ENCODE results near the gene KHDRBS2. TPM values are rescaled to one million over a fixed set of nuclear protein-coding genes. Genes with fewer than 3 reads are reported as not detected.
A peak's percentile ranks its signal among the peaks of the same experiment; 100 is the strongest.

The KHDRBS2 gene
- total RNA-seq, 1 experiment from 2014 or later, result 2.7 TPM

- H2BK120ac ChIP-seq (ENCODE audit: low read depth, low read length, poor library complexity, severe bottlenecking), result no peak overlapping the region
- no peak overlapping the region for H2BK20ac ChIP-seq (ENCODE audit: low read depth, low read length, poor library complexity, severe bottlenecking)
- TF ChIP-seq CTCF (conservative IDR thresholded peaks at IDR 0.05), result no peak
- H2BK5ac ChIP-seq (ENCODE audit: insufficient read length, low read length), result no peak overlapping the region
- no peak overlapping the region for H3K18ac ChIP-seq (ENCODE audit: insufficient read length, low read depth, low read length)
- no peak overlapping the region for H4K5ac ChIP-seq (ENCODE audit: insufficient read length, low read depth, low read length)
- H3K4me2 ChIP-seq (ENCODE audit: insufficient read depth, insufficient read length, low read length), result no peak overlapping the region
- H4K91ac ChIP-seq (ENCODE audit: insufficient read length, low read depth, low read length), result no peak overlapping the region
- H2BK15ac ChIP-seq (ENCODE audit: low read depth, low read length), result no peak overlapping the region
- no peaks in the 10 kb centered on the region for H3K23me2 ChIP-seq (ENCODE audit: insufficient read length, low read depth, low read length, poor library complexity, severe bottlenecking)
- H3K4ac ChIP-seq (ENCODE audit: low read depth, low read length), result no peak overlapping the region
- no peak for DNase-seq
- H3K23ac ChIP-seq (ENCODE audit: insufficient read length, low read depth, low read length), result no peak overlapping the region
- Mint-ChIP-seq H3K36me3 (ENCODE audit: insufficient read depth in 1 of 3, low read depth in 3 of 3) (no peaks in the 10 kb centered on the region), H3K9me3 (no peaks in the 10 kb centered on the region), H3K4me1 (peaks cover 3 to 13% of the 10 kb centered on the region in 2 experiments; a peak in 2 of 4 replicates), H3K27me3 (ENCODE audit: low read depth) (no peaks in the 10 kb centered on the region), H3K4me3 (no peak overlapping the region), H3K27ac (peak overlapping the region in 2 of 3 experiments; percentile 59 to 62; a peak in 2 of 7 replicates)
- no peaks in the 10 kb centered on the region for H3K79me1 ChIP-seq (ENCODE audit: insufficient read depth, low read depth, low read length, poor library complexity, severe bottlenecking)
- no peaks in the 10 kb centered on the region for H3K9me3 ChIP-seq (ENCODE audit: control insufficient read depth, low read depth, low read length)
- H2BK12ac ChIP-seq (ENCODE audit: insufficient read length, low read depth, low read length), result no peak overlapping the region
- no peaks in the 10 kb centered on the region; the same call in 1 of the 2 replicates for H3K79me2 ChIP-seq (ENCODE audit: insufficient read depth, low read length)
- H2AFZ ChIP-seq (ENCODE audit: low read length), result no peak overlapping the region
- WGBS (ENCODE audit: extremely low coverage, insufficient read length, low lambda C conversion rate), result no CpG with 5 or more reads among the region's 3 CpGs
- no peak overlapping the region for H4K8ac ChIP-seq (replicated peaks; ENCODE audit: insufficient read length, low read depth, low read length)
- H2AK5ac ChIP-seq (ENCODE audit: insufficient read length, low read length), result no peak overlapping the region
- H3K9ac ChIP-seq (ENCODE audit: extremely low read depth, insufficient read length, low read length), result no peak overlapping the region
- H3K14ac ChIP-seq (ENCODE audit: insufficient read depth, low read length), result no peak overlapping the region
- no peak overlapping the region for H3K27ac ChIP-seq (ENCODE audit: insufficient read length, low read depth, low read length)
- H3K27me3 ChIP-seq (ENCODE audit: insufficient read depth, low read length), result no peaks in the 10 kb centered on the region
- no peaks in the 10 kb centered on the region for H3K4me1 ChIP-seq (ENCODE audit: insufficient read depth, low read length)
- H4K20me1 ChIP-seq (ENCODE audit: control insufficient read depth, insufficient read depth, insufficient read length), result no peaks in the 10 kb centered on the region
- H3K56ac ChIP-seq (ENCODE audit: insufficient read length, low read depth, low read length), result no peak overlapping the region
- H3T11ph ChIP-seq (ENCODE audit: low read length), result no peak overlapping the region
Observed at GRCh38 chr6:62265906-62266525, 20.0 kb downstream of the KHDRBS2 start.

Measured in H9 (cell line).